HL-60 (cell line): ENCODE data around the gene URGCP.

Experiments used
- DNase-seq, 2 experiments: peaks; one replicate each; pipeline ENCODE4 v3.0.0-alpha.2; 2010 to 2020; ENCODE audit warnings: low read depth in 1 of 2, low spot score in 1 of 2
- H3K27ac ChIP-seq: fragments of 250-450 bp; sonication (Bioruptor Pico); replicated peaks from 2 replicates; pipeline ENCODE4 v1.5.1; 2020; ENCODE audit warnings: mild to moderate bottlenecking, moderate library complexity
- H3K27me3 ChIP-seq: fragments of 250-450 bp; sonication (Bioruptor Pico); 2 replicates; pipeline ENCODE4 v1.5.1; 2021; ENCODE audit warnings: mild to moderate bottlenecking, moderate library complexity; ENCODE audit not compliant: insufficient read depth, poor library complexity, severe bottlenecking
- H3K4me3 ChIP-seq: replicated peaks from 2 replicates; pipeline ENCODE4 v1.5.1; 2011; ENCODE audit warnings: mild to moderate bottlenecking, control low read depth, low read length; ENCODE audit not compliant: insufficient read depth
- GABPA ChIP-seq: IDR thresholded peaks from 2 replicates; pipeline ENCODE4 v1.6.1; 2012; ENCODE audit warnings: low read depth
- POLR2AphosphoS5 ChIP-seq: IDR thresholded peaks from 2 replicates; pipeline ENCODE4 v1.6.1; 2012; ENCODE audit warnings: low read depth
- SPI1 ChIP-seq: IDR thresholded peaks from 2 replicates; pipeline ENCODE4 v1.6.1; 2012; ENCODE audit warnings: low read depth, mild to moderate bottlenecking, borderline replicate concordance
- TF ChIP-seq, protein P1 (sequence below): IDR thresholded peaks from one replicate; pipeline ENCODE4 v1.5.1; 2011; ENCODE audit warnings: low read length, control low read depth, inconsistent platforms; ENCODE audit not compliant: insufficient read depth
- TF ChIP-seq, protein P2 (sequence below): IDR thresholded peaks from 2 replicates; pipeline ENCODE4 v1.6.1; 2012; ENCODE audit warnings: low read depth; ENCODE audit not compliant: insufficient replicate concordance

URGCP gene

GRCh38 chr7:43851805-43852204 lies 54.6 kb downstream of the URGCP start:
- Histone ChIP-seq H3K27ac (no peak overlapping the region), H3K27me3 (no peaks in the 10 kb centered on the region), H3K4me3 (no peak overlapping the region)
- DNase-seq, result no peak
- TF ChIP-seq, protein P1, sequence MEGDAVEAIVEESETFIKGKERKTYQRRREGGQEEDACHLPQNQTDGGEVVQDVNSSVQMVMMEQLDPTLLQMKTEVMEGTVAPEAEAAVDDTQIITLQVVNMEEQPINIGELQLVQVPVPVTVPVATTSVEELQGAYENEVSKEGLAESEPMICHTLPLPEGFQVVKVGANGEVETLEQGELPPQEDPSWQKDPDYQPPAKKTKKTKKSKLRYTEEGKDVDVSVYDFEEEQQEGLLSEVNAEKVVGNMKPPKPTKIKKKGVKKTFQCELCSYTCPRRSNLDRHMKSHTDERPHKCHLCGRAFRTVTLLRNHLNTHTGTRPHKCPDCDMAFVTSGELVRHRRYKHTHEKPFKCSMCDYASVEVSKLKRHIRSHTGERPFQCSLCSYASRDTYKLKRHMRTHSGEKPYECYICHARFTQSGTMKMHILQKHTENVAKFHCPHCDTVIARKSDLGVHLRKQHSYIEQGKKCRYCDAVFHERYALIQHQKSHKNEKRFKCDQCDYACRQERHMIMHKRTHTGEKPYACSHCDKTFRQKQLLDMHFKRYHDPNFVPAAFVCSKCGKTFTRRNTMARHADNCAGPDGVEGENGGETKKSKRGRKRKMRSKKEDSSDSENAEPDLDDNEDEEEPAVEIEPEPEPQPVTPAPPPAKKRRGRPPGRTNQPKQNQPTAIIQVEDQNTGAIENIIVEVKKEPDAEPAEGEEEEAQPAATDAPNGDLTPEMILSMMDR, result no peak
- no peak for TF ChIP-seq POLR2AphosphoS5

DNA sequence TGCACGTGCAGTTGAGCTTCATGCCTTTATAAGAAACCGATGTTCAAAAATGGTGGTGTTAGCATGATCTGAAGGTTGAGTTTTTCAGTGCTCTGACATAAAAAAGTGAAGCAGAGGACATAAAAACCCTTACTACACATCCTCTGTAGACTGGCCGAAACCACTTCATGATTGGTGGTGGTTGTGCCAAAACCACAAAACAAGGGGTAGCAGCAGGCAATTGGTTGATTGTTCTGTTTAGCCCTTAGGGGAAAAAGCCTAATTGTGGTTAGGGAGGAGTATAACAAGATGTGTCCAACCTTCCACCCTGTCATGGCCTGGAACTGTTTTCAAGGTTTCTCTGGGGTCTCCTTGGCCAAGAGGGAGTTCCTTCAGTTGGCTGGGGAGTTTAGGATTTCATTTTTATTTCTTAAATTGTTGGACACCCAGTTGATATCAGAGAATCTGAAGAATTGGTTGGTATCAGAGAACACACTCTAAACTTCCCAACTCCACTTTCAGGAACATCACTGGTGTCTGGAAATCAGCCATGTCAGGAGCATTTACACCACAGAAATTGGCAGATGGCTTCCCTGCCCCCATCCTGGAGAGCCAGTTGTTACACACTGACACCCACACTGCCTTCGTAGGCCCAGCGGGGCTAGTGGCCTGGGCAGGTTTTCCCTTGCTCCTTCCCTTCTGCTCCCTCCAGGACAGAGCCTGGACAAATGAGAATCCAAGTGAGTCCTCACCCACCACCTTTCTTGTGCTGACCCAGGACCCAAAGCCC lies 55.9 kb downstream of the URGCP start:
- H3K27ac ChIP-seq, result no peak overlapping the region
- H3K27me3 ChIP-seq, result no peaks in the 10 kb centered on the region
- H3K4me3 ChIP-seq, result no peak overlapping the region
- peak in 1 of 2 experiments; percentile 48 for DNase-seq
- TF ChIP-seq, protein P1, result no peak
- peak; percentile 68 for TF ChIP-seq POLR2AphosphoS5

DNA sequence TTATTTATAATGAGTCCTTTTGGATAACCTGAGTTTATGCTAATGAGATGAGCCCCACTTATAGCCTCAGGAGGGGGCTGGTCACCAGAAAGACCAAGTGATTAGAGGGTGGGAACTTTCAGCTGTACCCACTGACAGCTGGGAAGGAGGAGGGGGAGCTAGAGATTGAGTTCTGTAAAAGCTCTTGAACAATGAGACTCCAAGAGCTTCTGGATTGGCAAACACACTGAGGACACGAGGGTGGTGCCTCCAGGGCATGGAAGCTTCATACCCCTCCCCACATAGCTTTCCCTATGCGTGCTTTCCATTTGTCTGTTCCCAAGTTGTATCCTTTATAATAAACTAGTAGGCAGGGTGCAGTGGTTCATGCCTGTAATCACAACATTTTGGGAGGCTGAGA lies 57.3 kb downstream of the URGCP start:
- no peak for DNase-seq
- Histone ChIP-seq H3K27ac (no peak overlapping the region), H3K4me3 (no peak overlapping the region), H3K27me3 (no peaks in the 10 kb centered on the region)
- no peak for TF ChIP-seq POLR2AphosphoS5
- TF ChIP-seq, protein P2, sequence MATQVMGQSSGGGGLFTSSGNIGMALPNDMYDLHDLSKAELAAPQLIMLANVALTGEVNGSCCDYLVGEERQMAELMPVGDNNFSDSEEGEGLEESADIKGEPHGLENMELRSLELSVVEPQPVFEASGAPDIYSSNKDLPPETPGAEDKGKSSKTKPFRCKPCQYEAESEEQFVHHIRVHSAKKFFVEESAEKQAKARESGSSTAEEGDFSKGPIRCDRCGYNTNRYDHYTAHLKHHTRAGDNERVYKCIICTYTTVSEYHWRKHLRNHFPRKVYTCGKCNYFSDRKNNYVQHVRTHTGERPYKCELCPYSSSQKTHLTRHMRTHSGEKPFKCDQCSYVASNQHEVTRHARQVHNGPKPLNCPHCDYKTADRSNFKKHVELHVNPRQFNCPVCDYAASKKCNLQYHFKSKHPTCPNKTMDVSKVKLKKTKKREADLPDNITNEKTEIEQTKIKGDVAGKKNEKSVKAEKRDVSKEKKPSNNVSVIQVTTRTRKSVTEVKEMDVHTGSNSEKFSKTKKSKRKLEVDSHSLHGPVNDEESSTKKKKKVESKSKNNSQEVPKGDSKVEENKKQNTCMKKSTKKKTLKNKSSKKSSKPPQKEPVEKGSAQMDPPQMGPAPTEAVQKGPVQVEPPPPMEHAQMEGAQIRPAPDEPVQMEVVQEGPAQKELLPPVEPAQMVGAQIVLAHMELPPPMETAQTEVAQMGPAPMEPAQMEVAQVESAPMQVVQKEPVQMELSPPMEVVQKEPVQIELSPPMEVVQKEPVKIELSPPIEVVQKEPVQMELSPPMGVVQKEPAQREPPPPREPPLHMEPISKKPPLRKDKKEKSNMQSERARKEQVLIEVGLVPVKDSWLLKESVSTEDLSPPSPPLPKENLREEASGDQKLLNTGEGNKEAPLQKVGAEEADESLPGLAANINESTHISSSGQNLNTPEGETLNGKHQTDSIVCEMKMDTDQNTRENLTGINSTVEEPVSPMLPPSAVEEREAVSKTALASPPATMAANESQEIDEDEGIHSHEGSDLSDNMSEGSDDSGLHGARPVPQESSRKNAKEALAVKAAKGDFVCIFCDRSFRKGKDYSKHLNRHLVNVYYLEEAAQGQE, result no peak

DNA sequence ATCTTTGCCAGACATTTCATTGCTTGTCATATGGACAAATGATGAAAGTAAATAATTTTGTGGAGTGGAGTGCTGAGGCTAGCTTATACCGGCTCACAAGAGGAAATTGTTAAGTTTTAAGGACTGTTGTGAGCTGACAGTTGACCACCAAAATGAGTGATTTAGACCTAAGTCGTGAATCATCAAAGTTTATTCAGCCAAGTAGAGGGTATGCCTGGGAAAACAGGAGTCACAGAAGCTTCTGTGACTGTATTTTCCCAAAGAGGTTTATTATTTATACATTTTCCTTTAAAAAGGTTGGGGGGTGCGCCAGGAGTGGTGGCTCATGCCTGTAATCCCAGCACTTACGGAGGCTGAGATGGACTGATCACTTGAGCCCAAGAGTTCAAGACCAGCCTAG lies 58.9 kb downstream of the URGCP start:
- DNase-seq, result no peak
- Histone ChIP-seq H3K4me3 (no peak overlapping the region), H3K27ac (no peak overlapping the region), H3K27me3 (no peaks in the 10 kb centered on the region)
- TF ChIP-seq, protein P1, result no peak
- TF ChIP-seq SPI1 (no peak), POLR2AphosphoS5 (no peak), GABPA (no peak)
- TF ChIP-seq, protein P2, result no peak
